Measurements from ENCODE around the gene OR51B2.

DNA sequence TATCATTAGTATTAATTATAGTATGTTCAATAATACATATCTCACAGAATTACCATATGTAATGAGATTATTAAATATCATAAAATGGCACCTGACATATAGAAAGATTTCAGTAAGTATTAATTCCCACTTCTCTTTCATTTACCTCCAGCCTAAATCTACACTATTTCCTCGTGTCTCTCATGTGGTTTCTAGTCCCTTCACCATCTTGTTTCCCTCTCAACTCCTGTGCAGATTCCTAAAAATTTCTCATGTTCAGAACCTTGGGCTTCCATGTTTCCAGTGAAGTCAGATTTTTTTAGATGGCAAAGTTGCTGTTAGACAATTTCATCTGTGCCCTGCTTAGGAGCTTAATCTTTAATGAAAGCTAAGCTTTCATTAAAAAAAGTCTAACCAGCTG lies 40.2 kb downstream of the OR51B2 start:
- TF ChIP-seq, protein P1, sequence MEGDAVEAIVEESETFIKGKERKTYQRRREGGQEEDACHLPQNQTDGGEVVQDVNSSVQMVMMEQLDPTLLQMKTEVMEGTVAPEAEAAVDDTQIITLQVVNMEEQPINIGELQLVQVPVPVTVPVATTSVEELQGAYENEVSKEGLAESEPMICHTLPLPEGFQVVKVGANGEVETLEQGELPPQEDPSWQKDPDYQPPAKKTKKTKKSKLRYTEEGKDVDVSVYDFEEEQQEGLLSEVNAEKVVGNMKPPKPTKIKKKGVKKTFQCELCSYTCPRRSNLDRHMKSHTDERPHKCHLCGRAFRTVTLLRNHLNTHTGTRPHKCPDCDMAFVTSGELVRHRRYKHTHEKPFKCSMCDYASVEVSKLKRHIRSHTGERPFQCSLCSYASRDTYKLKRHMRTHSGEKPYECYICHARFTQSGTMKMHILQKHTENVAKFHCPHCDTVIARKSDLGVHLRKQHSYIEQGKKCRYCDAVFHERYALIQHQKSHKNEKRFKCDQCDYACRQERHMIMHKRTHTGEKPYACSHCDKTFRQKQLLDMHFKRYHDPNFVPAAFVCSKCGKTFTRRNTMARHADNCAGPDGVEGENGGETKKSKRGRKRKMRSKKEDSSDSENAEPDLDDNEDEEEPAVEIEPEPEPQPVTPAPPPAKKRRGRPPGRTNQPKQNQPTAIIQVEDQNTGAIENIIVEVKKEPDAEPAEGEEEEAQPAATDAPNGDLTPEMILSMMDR (IDR thresholded peaks at IDR 0.05), result no peak
- no peak for TF ChIP-seq POLR2A (IDR thresholded peaks at IDR 0.05)

Measured in body of pancreas (tissue), 4 donors.